Measurements from ENCODE around the gene POLD1.

- TF ChIP-seq CTCF (IDR thresholded peaks at IDR 0.05) (no peak), POLR2AphosphoS5 (IDR thresholded peaks at IDR 0.05) (no peak), POLR2A (IDR thresholded peaks at IDR 0.05) (no peak), EP300 (IDR thresholded peaks at IDR 0.05) (no peak)
Measured at GRCh38 chr19:50406156-50406820, 22.1 kb downstream of the POLD1 start.

All from stomach (tissue), 4 donors.